Glomerular visceral epithelial cell (primary cell): ENCODE results near the gene PYM1.

Source experiments
- DNase-seq: peaks from one replicate; pipeline ENCODE4 v3.0.0-alpha.2; 2016; ENCODE audit errors: extremely low spot score

The PYM1 gene

GRCh38 chr12:55927588-55928502, at the start of gene PYM1:
TSS of gene PYM1 (minus strand) at chr12:55927894. CDS start at chr12:55927761, 133 bp downstream.
- DNase-seq = peak; percentile 63

- DNase-seq = peak; percentile 60
Measured at GRCh38 chr12:55974308-55974730, 46.6 kb upstream of the PYM1 start.

DNA sequence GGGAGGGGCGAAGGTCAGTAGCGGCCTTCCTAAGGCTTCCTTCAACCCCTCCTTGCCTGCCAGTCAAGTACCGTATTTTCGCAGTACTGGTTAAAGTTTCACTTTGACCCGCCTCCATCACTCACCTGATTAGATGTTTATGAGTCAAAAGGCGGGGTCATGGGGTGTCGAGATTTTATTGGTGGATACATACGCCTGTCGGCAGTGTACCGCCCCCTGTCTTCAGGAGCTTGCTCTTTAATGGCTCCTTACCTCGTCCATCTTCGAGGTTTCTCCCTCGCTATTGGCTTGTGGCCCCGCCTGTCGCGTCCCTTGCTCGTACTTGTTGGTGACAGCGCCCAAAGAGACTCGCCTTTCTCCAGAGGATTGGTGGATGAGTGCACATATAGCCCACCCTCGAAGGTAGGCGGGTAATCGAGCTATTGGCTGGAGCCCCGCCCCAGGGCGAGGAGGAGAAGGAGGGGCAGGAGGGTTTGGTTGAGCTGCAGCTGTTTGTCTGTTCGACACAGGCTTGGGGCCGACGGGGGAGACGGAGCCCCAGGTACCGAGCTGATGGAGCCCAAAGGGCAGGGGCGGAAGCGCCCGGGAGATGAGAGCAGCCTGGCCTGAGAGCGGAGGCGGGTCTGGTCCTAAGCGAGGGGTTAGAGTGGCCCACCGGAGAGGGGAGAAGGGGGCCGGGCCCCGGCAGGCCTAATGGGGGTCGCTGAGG, 46.1 kb upstream of the PYM1 start, which contains the start of gene RAB5B:
RAB5B (plus strand) TSS at position 480 of the 709 bp plus-strand sequence. CDS start 12,883 bp downstream, outside the sequence.
- DNase-seq = peak; percentile 100

GRCh38 chr12:55972911-55973598, 45.4 kb upstream of the PYM1 start:
- DNase-seq = no peak

GRCh38 chr12:55972456-55972855, 44.8 kb upstream of the PYM1 start:
- DNase-seq = no peak

GRCh38 chr12:55972042-55972441, 44.3 kb upstream of the PYM1 start:
- peak; percentile 36 for DNase-seq

- DNase-seq = no peak
Measured at GRCh38 chr12:55970775-55971174, 43.1 kb upstream of the PYM1 start.

- no peak for DNase-seq
Measured at GRCh38 chr12:55969356-55969755, 41.7 kb upstream of the PYM1 start.

- peak; percentile 82 for DNase-seq
Measured at GRCh38 chr12:55966408-55967281, 39.0 kb upstream of the PYM1 start, which contains the start of gene CDK2. TSS of gene CDK2 (plus strand) at chr12:55966830. CDS start at chr12:55967009, 179 bp downstream.

DNA sequence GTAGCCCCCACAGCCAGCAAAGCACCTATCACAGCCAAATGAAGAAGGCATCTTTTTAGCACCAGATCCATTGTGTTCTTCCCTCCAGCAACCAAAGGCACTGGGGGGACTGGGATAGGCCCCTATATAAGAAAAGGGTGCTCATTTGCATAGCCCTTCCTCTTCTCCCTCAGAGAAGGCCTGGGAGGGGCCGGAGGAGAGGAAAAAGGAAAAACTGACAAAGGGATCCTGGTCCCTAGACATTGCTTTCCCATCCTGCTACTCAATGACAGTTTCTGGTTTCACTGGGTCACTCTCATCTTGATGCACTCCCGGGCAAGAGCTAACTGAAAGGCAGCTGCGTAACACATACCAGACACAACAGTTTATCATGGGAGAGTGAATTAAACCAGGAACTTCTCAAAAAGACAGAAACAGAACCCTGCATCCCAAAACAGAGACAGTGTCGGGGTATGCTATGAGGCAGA, 38.3 kb upstream of the PYM1 start, which contains the start of gene PMEL:
PMEL (minus strand) TSS at position 102 of the 467 bp plus-strand sequence; CDS start at position 71, 31 bp downstream.
- DNase-seq = no peak

GRCh38 chr12:55965240-55965639, 37.5 kb upstream of the PYM1 start:
- no peak for DNase-seq

DNA sequence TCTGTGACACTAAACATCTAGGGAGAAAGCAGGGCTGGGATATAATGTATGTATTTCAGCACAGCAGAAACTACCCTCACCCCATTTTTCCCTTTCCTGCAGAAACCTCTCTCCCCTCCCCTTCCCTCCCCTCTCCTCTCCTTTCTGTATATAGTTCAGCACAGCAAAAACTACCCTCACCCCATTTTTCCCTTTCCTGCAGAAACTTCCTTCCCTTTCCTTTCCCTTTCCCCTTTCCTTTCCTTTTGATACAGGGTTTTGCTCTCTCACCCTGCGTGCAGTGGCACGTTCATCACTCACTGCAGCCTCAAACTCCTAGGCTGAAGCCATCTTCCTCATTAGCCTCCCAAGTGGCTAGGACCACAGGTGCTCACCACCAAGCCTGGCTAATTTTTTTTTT, 36.1 kb upstream of the PYM1 start:
- DNase-seq = no peak

DNA sequence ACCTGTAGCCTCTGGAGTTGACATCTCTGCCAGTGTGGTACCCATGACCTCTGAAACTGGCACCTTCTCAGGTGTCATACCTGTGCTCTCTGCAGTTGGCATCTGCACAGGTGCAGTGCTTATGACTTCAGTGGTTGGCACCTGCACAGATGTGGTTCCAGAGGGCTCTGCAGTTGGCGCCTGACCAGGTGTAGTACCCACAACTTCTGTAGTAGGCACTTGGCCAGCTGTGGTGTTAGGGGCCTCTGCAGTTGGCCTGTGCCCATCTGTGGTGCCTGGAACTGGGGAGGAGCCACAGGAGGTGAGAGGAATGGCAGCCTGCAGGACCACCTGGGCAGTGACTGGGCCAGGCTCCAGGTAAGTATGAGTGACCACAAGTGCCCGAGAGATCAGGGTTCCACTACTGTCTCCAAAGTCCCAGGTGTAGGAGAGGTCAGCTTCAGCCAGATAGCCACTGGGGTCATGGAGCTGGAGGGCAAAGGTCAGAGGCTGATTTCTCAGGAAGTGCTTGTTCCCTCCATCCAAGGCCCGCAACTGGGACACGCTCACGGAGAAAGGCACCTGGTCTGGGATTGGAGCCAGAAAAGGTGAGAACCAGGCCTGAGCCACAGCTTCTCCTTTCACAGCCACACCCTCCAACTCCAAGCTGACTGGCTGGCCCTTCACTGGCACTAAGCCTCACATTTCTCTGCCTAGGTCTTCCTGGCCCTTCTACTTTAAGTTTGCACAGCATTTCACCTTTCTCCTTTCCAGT, 29.6 kb upstream of the PYM1 start:
- DNase-seq = no peak

- DNase-seq = peak; percentile 75
Measured at GRCh38 chr12:55955800-55956508, 28.3 kb upstream of the PYM1 start.

DNA sequence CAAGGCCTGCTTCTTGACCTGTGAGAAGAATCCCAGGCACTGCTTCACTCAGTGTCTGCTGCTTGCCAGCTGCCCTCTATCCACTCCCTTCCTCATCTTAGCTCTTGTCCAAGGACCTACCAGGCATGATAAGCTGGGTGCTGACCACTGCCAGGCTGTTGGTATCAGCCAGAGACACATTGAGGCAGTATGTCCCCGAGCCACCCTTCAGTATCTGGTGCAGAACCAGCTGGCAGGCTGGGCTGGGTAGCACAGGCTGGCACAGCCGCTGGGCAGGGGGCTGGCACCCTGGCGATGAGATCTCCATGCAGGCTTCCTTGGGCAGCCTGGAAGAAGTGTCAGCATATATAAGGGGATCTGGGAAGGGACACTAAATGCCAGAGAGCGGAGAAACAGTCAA, 27.6 kb upstream of the PYM1 start:
- DNase-seq = no peak

DNA sequence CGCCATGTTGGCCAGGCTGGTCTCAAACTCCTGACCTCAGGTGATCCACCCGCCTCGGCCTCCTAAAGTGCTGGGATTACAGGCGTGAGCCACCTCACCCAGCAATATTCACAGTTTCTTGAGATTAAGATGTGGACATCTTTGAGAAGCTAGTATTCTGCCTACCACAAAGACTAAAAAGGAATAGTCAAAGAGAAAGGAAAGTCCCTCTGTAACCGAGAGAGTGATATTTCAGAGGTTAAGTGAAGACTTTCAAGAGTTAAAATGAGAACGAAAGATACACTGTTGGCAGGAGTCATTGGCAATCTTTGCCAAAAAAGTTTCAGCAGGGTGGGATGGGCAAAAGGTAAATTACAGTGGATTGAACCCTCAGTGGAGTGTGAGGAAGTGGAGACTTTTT, 18.9 kb upstream of the PYM1 start:
- no peak for DNase-seq

DNA sequence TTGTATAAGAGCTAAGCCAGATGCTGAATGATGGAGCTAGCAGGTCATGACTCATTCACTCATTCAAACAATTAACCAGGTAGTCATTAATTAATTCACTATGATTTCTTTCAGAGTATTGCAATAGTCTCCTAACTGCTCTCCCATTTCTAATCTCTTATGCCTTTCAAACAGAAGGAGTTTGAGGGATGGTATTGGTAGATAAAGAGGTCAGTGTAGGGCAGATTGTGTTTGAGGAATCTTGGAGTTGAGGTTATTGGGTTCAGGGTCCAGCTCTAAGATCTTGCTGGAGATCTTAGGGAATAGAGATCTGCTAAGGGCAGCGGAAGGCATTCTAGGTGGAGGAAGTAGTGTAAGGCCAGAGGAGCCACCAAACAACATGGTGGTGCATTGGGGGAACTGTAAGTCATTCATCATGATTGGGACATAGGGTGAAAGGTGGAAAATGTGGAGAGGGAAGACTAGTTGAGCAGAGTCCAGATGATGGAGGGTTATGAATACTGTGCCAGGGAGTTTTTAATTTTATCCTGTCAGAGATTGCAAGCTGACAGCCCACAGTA, 15.0 kb upstream of the PYM1 start:
- DNase-seq = no peak

GRCh38 chr12:55942055-55942454, 14.4 kb upstream of the PYM1 start:
- no peak for DNase-seq
